H9 (cell line): Measurements from ENCODE around the gene NTRK3. TPM values are rescaled to one million over a fixed set of nuclear protein-coding genes. Genes with fewer than 3 reads are reported as not detected.

Experiments used
- DNase-seq: peaks from one replicate; pipeline ENCODE4 v3.0.0-alpha.2; 2017
- H2AFZ ChIP-seq: one replicate; pipeline ENCODE4 v1.6.1; 2013; ENCODE audit warnings: mild to moderate bottlenecking, low read length, control low read depth, moderate library complexity
- H2AK5ac ChIP-seq: 2 replicates; pipeline ENCODE4 v1.6.1; 2013; ENCODE audit warnings: low read length, control low read depth, mixed read lengths; ENCODE audit not compliant: insufficient read length
- H2BK120ac ChIP-seq: one replicate; pipeline ENCODE4 v1.6.1; 2013; ENCODE audit warnings: low read depth, mild to moderate bottlenecking, low read length, control low read depth, inconsistent platforms; ENCODE audit not compliant: poor library complexity, severe bottlenecking
- H2BK12ac ChIP-seq: 2 replicates; pipeline ENCODE4 v1.6.1; 2013; ENCODE audit warnings: low read length, control low read depth, mixed read lengths, low read depth; ENCODE audit not compliant: insufficient read length
- H2BK15ac ChIP-seq: 2 replicates; pipeline ENCODE4 v1.6.1; 2013; ENCODE audit warnings: low read depth, low read length, control low read depth
- H2BK20ac ChIP-seq: one replicate; pipeline ENCODE4 v1.6.1; 2013; ENCODE audit warnings: low read depth, mild to moderate bottlenecking, low read length, control low read depth, inconsistent platforms; ENCODE audit not compliant: poor library complexity, severe bottlenecking
- H2BK5ac ChIP-seq: 2 replicates; pipeline ENCODE4 v1.6.1; 2013; ENCODE audit warnings: low read length, control low read depth, mixed read lengths; ENCODE audit not compliant: insufficient read length
- H3K14ac ChIP-seq: 2 replicates; pipeline ENCODE4 v1.6.1; 2013; ENCODE audit warnings: low read length, control low read depth; ENCODE audit not compliant: insufficient read depth
- H3K18ac ChIP-seq: 2 replicates; pipeline ENCODE4 v1.6.1; 2013; ENCODE audit warnings: low read depth, mild to moderate bottlenecking, mixed read lengths, low read length, control low read depth; ENCODE audit not compliant: insufficient read length
- H3K23ac ChIP-seq: 2 replicates; pipeline ENCODE4 v1.6.1; 2013; ENCODE audit warnings: low read length, control low read depth, mixed read lengths, low read depth; ENCODE audit not compliant: insufficient read length
- H3K23me2 ChIP-seq: 2 replicates; pipeline ENCODE4 v1.6.1; 2013; ENCODE audit warnings: low read depth, mild to moderate bottlenecking, mixed read lengths, low read length, control low read depth; ENCODE audit not compliant: insufficient read length, poor library complexity, severe bottlenecking
- H3K27ac ChIP-seq: 2 replicates; pipeline ENCODE4 v1.5.1; 2013; ENCODE audit warnings: low read length, control low read depth, mixed read lengths, low read depth; ENCODE audit not compliant: insufficient read length
- H3K27me3 ChIP-seq: 2 replicates; pipeline ENCODE4 v1.6.1; 2013; ENCODE audit warnings: low read length, control low read depth, inconsistent platforms; ENCODE audit not compliant: insufficient read depth
- H3K4ac ChIP-seq: 2 replicates; pipeline ENCODE4 v1.6.1; 2013; ENCODE audit warnings: low read depth, mild to moderate bottlenecking, control low read depth, inconsistent platforms, low read length, moderate library complexity
- H3K4me1 ChIP-seq: 2 replicates; pipeline ENCODE4 v1.6.1; 2013; ENCODE audit warnings: low read length, control low read depth, inconsistent platforms; ENCODE audit not compliant: insufficient read depth
- H3K4me2 ChIP-seq: 2 replicates; pipeline ENCODE4 v1.6.1; 2013; ENCODE audit warnings: low read length, control low read depth, mixed read lengths; ENCODE audit not compliant: insufficient read length, insufficient read depth
- H3K56ac ChIP-seq: 2 replicates; pipeline ENCODE4 v1.6.1; 2013; ENCODE audit warnings: low read depth, mild to moderate bottlenecking, mixed read lengths, low read length, control low read depth; ENCODE audit not compliant: insufficient read length
- H3K79me1 ChIP-seq: 2 replicates; pipeline ENCODE4 v1.6.1; 2013; ENCODE audit warnings: low read depth, mild to moderate bottlenecking, moderate library complexity, low read length, control low read depth, inconsistent platforms; ENCODE audit not compliant: insufficient read depth, poor library complexity, severe bottlenecking
- H3K79me2 ChIP-seq: 2 replicates; pipeline ENCODE4 v1.6.1; 2013; ENCODE audit warnings: low read length, control low read depth, inconsistent platforms; ENCODE audit not compliant: insufficient read depth
- H3K9ac ChIP-seq: 2 replicates; pipeline ENCODE4 v1.6.1; 2013; ENCODE audit warnings: low read length, control low read depth, mixed read lengths; ENCODE audit not compliant: insufficient read length; ENCODE audit errors: extremely low read depth
- H3K9me3 ChIP-seq: one replicate; pipeline ENCODE4 v1.6.1; 2013; ENCODE audit warnings: low read depth, low read length, inconsistent platforms; ENCODE audit not compliant: control insufficient read depth
- H3T11ph ChIP-seq: one replicate; pipeline ENCODE4 v1.6.1; 2013; ENCODE audit warnings: mild to moderate bottlenecking, low read length, control low read depth, inconsistent platforms
- H4K20me1 ChIP-seq: one replicate; pipeline ENCODE4 v1.6.1; 2013; ENCODE audit not compliant: control insufficient read depth, insufficient read length, insufficient read depth
- H4K5ac ChIP-seq: 2 replicates; pipeline ENCODE4 v1.6.1; 2013; ENCODE audit warnings: low read depth, mild to moderate bottlenecking, mixed read lengths, low read length, control low read depth; ENCODE audit not compliant: insufficient read length
- H4K8ac ChIP-seq: replicated peaks from 2 replicates; pipeline ENCODE4 v1.6.1; 2013; ENCODE audit warnings: low read length, control low read depth, mixed read lengths, low read depth; ENCODE audit not compliant: insufficient read length
- H4K91ac ChIP-seq: 2 replicates; pipeline ENCODE4 v1.6.1; 2013; ENCODE audit warnings: low read depth, mild to moderate bottlenecking, moderate library complexity, mixed read lengths, low read length, control low read depth; ENCODE audit not compliant: insufficient read length
- H3K27ac Mint-ChIP-seq, 3 experiments: 2 replicates in 2 of 3; 3 replicates in 1 of 3; pipeline ENCODE4 v1.8.0; 2020 to 2021; ENCODE audit warnings: mixed read lengths in 3 of 3, mild to moderate bottlenecking in 1 of 3, moderate library complexity in 1 of 3
- H3K27me3 Mint-ChIP-seq: 2 replicates; pipeline ENCODE4 v1.8.0; 2021; ENCODE audit warnings: low read depth, mild to moderate bottlenecking, moderate library complexity, mixed read lengths
- H3K36me3 Mint-ChIP-seq, 3 experiments: 2 replicates in 2 of 3; 3 replicates in 1 of 3; pipeline ENCODE4 v1.8.0; 2020 to 2021; ENCODE audit warnings: low read depth in 3 of 3, mixed read lengths in 3 of 3; ENCODE audit not compliant: insufficient read depth in 1 of 3
- H3K4me1 Mint-ChIP-seq, 2 experiments: 2 replicates each; pipeline ENCODE4 v1.8.0; 2020; ENCODE audit warnings: mixed read lengths in 2 of 2
- H3K4me3 Mint-ChIP-seq, 2 experiments: 2 replicates in 1 of 2; 3 replicates in 1 of 2; pipeline ENCODE4 v1.8.0; 2020 to 2021; ENCODE audit warnings: mild to moderate bottlenecking in 2 of 2, mixed read lengths in 2 of 2, moderate library complexity in 1 of 2
- H3K9me3 Mint-ChIP-seq, 2 experiments: 2 replicates in 1 of 2; 3 replicates in 1 of 2; pipeline ENCODE4 v1.8.0; 2020; ENCODE audit warnings: mild to moderate bottlenecking in 2 of 2, mixed read lengths in 2 of 2, moderate library complexity in 1 of 2
- CTCF ChIP-seq: fragments of 200-600 bp; sonication (generic); conservative IDR thresholded peaks from 3 replicates; pipeline ENCODE4 v1.8.0; 2021; ENCODE audit warnings: antibody characterized with exemption, mild to moderate bottlenecking
- WGBS: extraction: QIAGEN DNeasy Blood & Tissue Kit; methylation state at CpG from one replicate; pipeline ENCODE4 v1.1.7; 2013; ENCODE audit warnings: missing lambda C conversion rate, low lambda C conversion rate, mixed read lengths; ENCODE audit not compliant: insufficient read length; ENCODE audit errors: extremely low coverage; 5-methylcytosine and 5-hydroxymethylcytosine counted together
- total RNA-seq: library from RNA; stranded (reverse); gene quantifications from 2 replicates; pipeline ENCODE4 v1.2.1, GENCODE V29; 2021

Gene NTRK3
- total RNA-seq, 1 experiment from 2014 or later = 2.5 TPM

- peaks cover 0 to 3% (median 0%) of the 10 kb centered on the region in 3 experiments; a peak in 1 of 7 replicates for H3K36me3 Mint-ChIP-seq
- H4K8ac ChIP-seq = no peak overlapping the region
Measured at GRCh38 chr15:88140398-88140797, 116.1 kb downstream of the NTRK3 start.

More at GRCh38 chr15:88140398-88140797, 116.1 kb downstream of the NTRK3 start:
- no peaks in the 10 kb centered on the region for H3K27me3 ChIP-seq
- H3K4me1 Mint-ChIP-seq = no peaks in the 10 kb centered on the region
- no peak for TF ChIP-seq CTCF
- H4K91ac ChIP-seq = no peak overlapping the region
- H3K79me1 ChIP-seq = no peaks in the 10 kb centered on the region
- no peak overlapping the region for H2BK20ac ChIP-seq
- no peak overlapping the region for H4K5ac ChIP-seq
- H4K20me1 ChIP-seq = no peaks in the 10 kb centered on the region
- H3K18ac ChIP-seq = no peak overlapping the region
- no peak overlapping the region for H2BK5ac ChIP-seq
- no peak overlapping the region for H3T11ph ChIP-seq
- H3K23ac ChIP-seq = no peak overlapping the region
- no peak overlapping the region for H3K56ac ChIP-seq
- no peak overlapping the region for H3K27ac ChIP-seq
- peaks cover 6% of the 10 kb centered on the region for H3K27me3 Mint-ChIP-seq
- H3K9me3 Mint-ChIP-seq = peaks cover 2 to 4% of the 10 kb centered on the region in 2 experiments; a peak in 3 of 5 replicates
- no peak overlapping the region for H3K14ac ChIP-seq
- WGBS = no CpG with 5 or more reads among the region's 4 CpGs
- no peak for DNase-seq
- H3K23me2 ChIP-seq = no peaks in the 10 kb centered on the region
- no peak overlapping the region for H3K4me2 ChIP-seq
- no peak overlapping the region for H2AK5ac ChIP-seq
- H3K27ac Mint-ChIP-seq = no peak overlapping the region
- H2BK12ac ChIP-seq = no peak overlapping the region
- H3K9ac ChIP-seq = no peak overlapping the region
- no peaks in the 10 kb centered on the region for H3K79me2 ChIP-seq
- H3K4me3 Mint-ChIP-seq = no peak overlapping the region
- H3K9me3 ChIP-seq = no peaks in the 10 kb centered on the region
- H2BK120ac ChIP-seq = no peak overlapping the region
- H3K4me1 ChIP-seq = no peaks in the 10 kb centered on the region
- no peak overlapping the region for H2AFZ ChIP-seq
- H3K4ac ChIP-seq = no peak overlapping the region
- no peak overlapping the region for H2BK15ac ChIP-seq
